Liver (tissue), 9 donors: Measurements from ENCODE around the gene SLC12A5. TPM values are rescaled to one million over a fixed set of nuclear protein-coding genes. Genes with fewer than 3 reads are reported as not detected.

Source experiments
- DNase-seq: peaks from one replicate; pipeline ENCODE4 v3.0.0-alpha.2; 2017; ENCODE audit warnings: low spot score
- H3K27ac ChIP-seq, 2 donors: one replicate each; pipeline ENCODE4 v1.7.0; 2013; ENCODE audit warnings: inconsistent platforms in 2 of 2, low read length in 2 of 2, control low read depth in 1 of 2, low read depth in 1 of 2, mild to moderate bottlenecking in 1 of 2
- H3K27me3 ChIP-seq, 4 donors: one replicate each; pipeline versions ENCODE4 v1.6.1 to v1.7.0; 2013; ENCODE audit warnings: low read length in 3 of 4, inconsistent platforms in 1 of 4, mild to moderate bottlenecking in 1 of 4, moderate library complexity in 1 of 4; ENCODE audit not compliant: control insufficient read depth in 4 of 4, insufficient read depth in 4 of 4
- H3K36me3 ChIP-seq, 4 donors: one replicate each; pipeline versions ENCODE4 v1.6.1 to v1.7.0; 2013; ENCODE audit warnings: low read length in 3 of 4, mild to moderate bottlenecking in 3 of 4, low read depth in 1 of 4, moderate library complexity in 1 of 4; ENCODE audit not compliant: control insufficient read depth in 4 of 4, insufficient read depth in 3 of 4
- H3K4me1 ChIP-seq, 4 donors: one replicate each; pipeline versions ENCODE4 v1.6.1 to v1.7.0; 2013; ENCODE audit warnings: low read length in 3 of 4, mild to moderate bottlenecking in 3 of 4, moderate library complexity in 1 of 4; ENCODE audit not compliant: control insufficient read depth in 4 of 4, insufficient read depth in 4 of 4
- H3K4me3 ChIP-seq, 3 donors: one replicate each; pipeline versions ENCODE4 v1.6.1 to v1.7.0; 2013; ENCODE audit warnings: low read length in 3 of 3, control low read depth in 1 of 3, low read depth in 1 of 3, mild to moderate bottlenecking in 1 of 3
- H3K9ac ChIP-seq, 2 donors: one replicate each; pipeline ENCODE4 v1.7.0; 2013; ENCODE audit warnings: low read length in 2 of 2, mild to moderate bottlenecking in 2 of 2, moderate library complexity in 2 of 2, control low read depth in 1 of 2, low read depth in 1 of 2
- H3K9me3 ChIP-seq, 4 donors: one replicate each; pipeline versions ENCODE4 v1.6.1 to v1.7.0; 2013; ENCODE audit warnings: low read length in 3 of 4; ENCODE audit not compliant: control insufficient read depth in 4 of 4
- ATF3 ChIP-seq: IDR thresholded peaks from 2 replicates; pipeline ENCODE4 v1.6.1; 2016; ENCODE audit warnings: antibody characterized with exemption
- CTCF ChIP-seq: fragments of 150-350 bp; IDR thresholded peaks from 2 replicates; pipeline ENCODE4 v1.5.1; 2017; ENCODE audit warnings: improper control_type of control experiment, low read depth, low read length; ENCODE audit not compliant: missing input control
- EGR1 ChIP-seq, 2 donors: IDR thresholded peaks; 2 replicates each; pipeline ENCODE4 v1.6.1; 2016 to 2018; ENCODE audit warnings: antibody characterized with exemption in 2 of 2, low read depth in 2 of 2
- FOXA1 ChIP-seq: IDR thresholded peaks from 2 replicates; pipeline ENCODE4 v1.6.1; 2016; ENCODE audit warnings: antibody characterized with exemption
- FOXA2 ChIP-seq: IDR thresholded peaks from 2 replicates; pipeline ENCODE4 v1.6.1; 2016; ENCODE audit warnings: antibody characterized with exemption
- GABPA ChIP-seq, 2 donors: IDR thresholded peaks in 1 of 2; conservative IDR thresholded peaks in 1 of 2; 2 replicates each; pipeline ENCODE4 v1.6.1; 2016; ENCODE audit warnings: antibody characterized with exemption in 2 of 2, mild to moderate bottlenecking in 1 of 2, moderate library complexity in 1 of 2
- HNF4A ChIP-seq, 2 donors: conservative IDR thresholded peaks; 2 replicates each; pipeline ENCODE4 v1.6.1; 2016; ENCODE audit warnings: antibody characterized with exemption in 2 of 2, mild to moderate bottlenecking in 2 of 2
- HNF4G ChIP-seq: IDR thresholded peaks from 2 replicates; pipeline ENCODE4 v1.6.1; 2016; ENCODE audit warnings: antibody characterized with exemption
- JUND ChIP-seq, 2 donors: IDR thresholded peaks; 2 replicates each; pipeline ENCODE4 v1.6.1; 2016; ENCODE audit warnings: antibody characterized with exemption in 2 of 2
- MAX ChIP-seq: IDR thresholded peaks from 2 replicates; pipeline ENCODE4 v1.6.1; 2016; ENCODE audit warnings: antibody characterized with exemption
- NR2F2 ChIP-seq: IDR thresholded peaks from 2 replicates; pipeline ENCODE4 v1.6.1; 2016; ENCODE audit warnings: antibody characterized with exemption
- RAD21 ChIP-seq, 2 donors: IDR thresholded peaks; 2 replicates each; pipeline ENCODE4 v1.6.1; 2016; ENCODE audit warnings: antibody characterized with exemption in 2 of 2, mild to moderate bottlenecking in 2 of 2
- REST ChIP-seq: IDR thresholded peaks from 2 replicates; pipeline ENCODE4 v1.6.1; 2016; ENCODE audit warnings: antibody characterized with exemption, mild to moderate bottlenecking
- RXRA ChIP-seq, 2 donors: IDR thresholded peaks; 2 replicates each; pipeline ENCODE4 v1.6.1; 2017 to 2018; ENCODE audit warnings: antibody characterized with exemption in 2 of 2, mild to moderate bottlenecking in 1 of 2
- SP1 ChIP-seq: IDR thresholded peaks from 2 replicates; pipeline ENCODE4 v1.6.1; 2018; ENCODE audit warnings: antibody characterized with exemption, mild to moderate bottlenecking
- TAF1 ChIP-seq: conservative IDR thresholded peaks from 2 replicates; pipeline ENCODE4 v1.6.1; 2016; ENCODE audit warnings: antibody characterized with exemption, mild to moderate bottlenecking
- YY1 ChIP-seq: IDR thresholded peaks from 2 replicates; pipeline ENCODE4 v1.6.1; 2016; ENCODE audit warnings: antibody characterized with exemption, mild to moderate bottlenecking
- ZBTB33 ChIP-seq: IDR thresholded peaks from 2 replicates; pipeline ENCODE4 v1.6.1; 2016; ENCODE audit warnings: antibody characterized with exemption
- WGBS: extraction: QIAGEN DNeasy Blood & Tissue Kit; methylation state at CpG from one replicate; pipeline ENCODE4 v1.1.7; 2013; 5-methylcytosine and 5-hydroxymethylcytosine counted together
- polyA plus RNA-seq, 2 donors: library from polyadenylated mRNA; stranded (reverse) in 1 of 2; unstranded in 1 of 2; fragments of 200-250 nt in 1 of 2; fragments of >200 nt in 1 of 2; fragmentation: Nextera tagmentation in 1 of 2; extraction: Ambion mirVana in 1 of 2; gene quantifications; one replicate each; pipeline versions ENCODE4 v1.2.1 to v1.2.3, GENCODE V29; 2013 to 2015
- total RNA-seq, 2 donors: library from RNA; depleted of rRNA; stranded (reverse); fragments of >200 nt; gene quantifications; one replicate each; pipeline ENCODE4 v1.2.3, GENCODE V29; 2014
- donor health status: healthy.
- donor health status: healthy.
- donor health status: healthy.
- donor health status: healthy.
- donor health status: healthy.

Gene SLC12A5
- total and polyA plus RNA-seq, 4 donors = 0.33 to 1.5 TPM; not detected in 2

GRCh38 chr20:46056027-46056833 lies 27.2 kb downstream of the SLC12A5 start:
- 80% methylated on average over 15 of the region's 15 CpGs for WGBS
- H3K27ac ChIP-seq = no peak overlapping the region
- H3K9ac ChIP-seq = no peak overlapping the region
- no peaks in the 10 kb centered on the region for H3K27me3 ChIP-seq
- H3K4me3 ChIP-seq = no peak overlapping the region
- no peaks in the 10 kb centered on the region for H3K9me3 ChIP-seq
- no peak for DNase-seq
- TF ChIP-seq YY1 (no peak), REST (no peak), ATF3 (no peak), FOXA2 (no peak), HNF4G (no peak), NR2F2 (no peak), MAX (no peak), RAD21 (IDR thresholded peaks at IDR 0.05) (no peak), EGR1 (IDR thresholded peaks at IDR 0.05; ENCODE audit: low read depth in 2 of 2) (no peak), HNF4A (conservative IDR thresholded peaks at IDR 0.05) (no peak), ZBTB33 (no peak), TAF1 (no peak), JUND (IDR thresholded peaks at IDR 0.05) (no peak), FOXA1 (no peak), CTCF (no peak), SP1 (no peak), RXRA (IDR thresholded peaks at IDR 0.05) (no peak), GABPA (IDR thresholded peaks at IDR 0.05 in 1 of 2, conservative IDR thresholded peaks at IDR 0.05 in 1 of 2) (no peak)
- H3K36me3 ChIP-seq = peaks cover 0 to 5% (median 1%) of the 10 kb centered on the region in 4 donors
- H3K4me1 ChIP-seq = peaks cover 8 to 21% (median 9%) of the 10 kb centered on the region in 4 donors
